WERI-Rb-1 (cell line): Measurements from ENCODE around the gene DCP1A.
"Not testable (repeated sequence)": the region's sequence is repeated elsewhere in the genome, so short reads cannot be mapped to it uniquely, and the experiment has no call there.

Source experiments
- DNase-seq: peaks from one replicate; pipeline ENCODE4 v3.0.0-alpha.2; 2020
- H3K27ac ChIP-seq: fragments of 250-450 bp; sonication (Bioruptor Pico); 2 replicates; pipeline ENCODE4 v1.5.1; 2020; ENCODE audit warnings: mild to moderate bottlenecking, moderate library complexity
- H3K27me3 ChIP-seq: fragments of 250-450 bp; sonication (Bioruptor Pico); 2 replicates; pipeline ENCODE4 v1.5.1; 2021; ENCODE audit warnings: mild to moderate bottlenecking, low read depth, moderate library complexity; ENCODE audit not compliant: insufficient read depth, severe bottlenecking
- H3K36me3 ChIP-seq: fragments of 250-450 bp; sonication (Bioruptor Pico); 2 replicates; pipeline ENCODE4 v1.5.1; 2020; ENCODE audit warnings: mild to moderate bottlenecking, moderate library complexity
- H3K4me3 ChIP-seq: 2 replicates; pipeline ENCODE4 v1.5.1; 2011; ENCODE audit warnings: low read depth, mild to moderate bottlenecking, control low read depth, low read length
- H3K9me3 ChIP-seq: fragments of 250-450 bp; sonication (Bioruptor Pico); 2 replicates; pipeline ENCODE4 v1.5.1; 2021; ENCODE audit warnings: mild to moderate bottlenecking, moderate library complexity; ENCODE audit not compliant: severe bottlenecking
- TF ChIP-seq, protein P1 (sequence below): IDR thresholded peaks from 2 replicates; pipeline ENCODE4 v1.5.1; 2011; ENCODE audit warnings: low read depth, mild to moderate bottlenecking, control low read depth, inconsistent platforms, low read length

DCP1A gene

GRCh38 chr3:53354945-53355498 lies 7.7 kb upstream of the DCP1A start:
- H3K36me3 ChIP-seq, result no peaks in the 10 kb centered on the region
- no peaks in the 10 kb centered on the region for H3K9me3 ChIP-seq
- DNase-seq, result no peak
- H3K4me3 ChIP-seq, result no peak overlapping the region
- TF ChIP-seq, protein P1, sequence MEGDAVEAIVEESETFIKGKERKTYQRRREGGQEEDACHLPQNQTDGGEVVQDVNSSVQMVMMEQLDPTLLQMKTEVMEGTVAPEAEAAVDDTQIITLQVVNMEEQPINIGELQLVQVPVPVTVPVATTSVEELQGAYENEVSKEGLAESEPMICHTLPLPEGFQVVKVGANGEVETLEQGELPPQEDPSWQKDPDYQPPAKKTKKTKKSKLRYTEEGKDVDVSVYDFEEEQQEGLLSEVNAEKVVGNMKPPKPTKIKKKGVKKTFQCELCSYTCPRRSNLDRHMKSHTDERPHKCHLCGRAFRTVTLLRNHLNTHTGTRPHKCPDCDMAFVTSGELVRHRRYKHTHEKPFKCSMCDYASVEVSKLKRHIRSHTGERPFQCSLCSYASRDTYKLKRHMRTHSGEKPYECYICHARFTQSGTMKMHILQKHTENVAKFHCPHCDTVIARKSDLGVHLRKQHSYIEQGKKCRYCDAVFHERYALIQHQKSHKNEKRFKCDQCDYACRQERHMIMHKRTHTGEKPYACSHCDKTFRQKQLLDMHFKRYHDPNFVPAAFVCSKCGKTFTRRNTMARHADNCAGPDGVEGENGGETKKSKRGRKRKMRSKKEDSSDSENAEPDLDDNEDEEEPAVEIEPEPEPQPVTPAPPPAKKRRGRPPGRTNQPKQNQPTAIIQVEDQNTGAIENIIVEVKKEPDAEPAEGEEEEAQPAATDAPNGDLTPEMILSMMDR, result no peak
- H3K27ac ChIP-seq, result no peak overlapping the region
- no peaks in the 10 kb centered on the region for H3K27me3 ChIP-seq

DNA sequence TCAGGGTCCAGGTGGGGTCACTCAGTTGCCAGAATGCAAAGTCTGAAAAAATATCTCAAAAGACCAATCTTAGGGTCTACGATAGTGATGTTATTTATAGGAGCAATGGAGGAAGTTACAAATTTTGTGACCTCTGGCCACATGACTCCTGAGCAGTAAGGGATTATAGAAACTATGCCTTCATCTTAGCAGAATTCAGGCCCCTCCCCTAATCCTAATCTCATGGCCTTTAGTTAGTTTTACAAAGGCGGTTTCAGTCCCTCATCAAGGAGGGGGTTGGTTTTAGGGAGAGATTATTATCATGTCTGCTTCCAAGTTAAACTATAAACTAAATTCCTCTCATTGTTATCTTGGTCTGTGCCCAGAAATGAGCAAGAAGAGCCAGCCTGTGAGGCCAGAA lies 5.9 kb upstream of the DCP1A start:
- no peak for DNase-seq
- Histone ChIP-seq H3K36me3 (no peaks in the 10 kb centered on the region), H3K4me3 (no peak overlapping the region), H3K27me3 (no peaks in the 10 kb centered on the region), H3K9me3 (no peaks in the 10 kb centered on the region), H3K27ac (no peak overlapping the region)
- TF ChIP-seq, protein P1, result no peak

GRCh38 chr3:53350652-53351051 lies 3.3 kb upstream of the DCP1A start:
- Histone ChIP-seq H3K27ac (peak overlapping the region; percentile 22; the same call in 1 of the 2 replicates), H3K27me3 (no peaks in the 10 kb centered on the region), H3K4me3 (no peak overlapping the region), H3K9me3 (no peaks in the 10 kb centered on the region), H3K36me3 (no peaks in the 10 kb centered on the region)
- DNase-seq, result peak; percentile 37
- TF ChIP-seq, protein P1, result peak; percentile 31; the same call in 1 of the 2 replicates

- H3K27me3 ChIP-seq, DNase-seq, H3K36me3 ChIP-seq, H3K9me3 ChIP-seq: not testable (repeated sequence)
- Histone ChIP-seq H3K27ac (peak overlapping the region; percentile 80), H3K4me3 (peak overlapping the region; percentile 94)
Measured at GRCh38 chr3:53348118-53348517, 775 bp upstream of the DCP1A start.

DNA sequence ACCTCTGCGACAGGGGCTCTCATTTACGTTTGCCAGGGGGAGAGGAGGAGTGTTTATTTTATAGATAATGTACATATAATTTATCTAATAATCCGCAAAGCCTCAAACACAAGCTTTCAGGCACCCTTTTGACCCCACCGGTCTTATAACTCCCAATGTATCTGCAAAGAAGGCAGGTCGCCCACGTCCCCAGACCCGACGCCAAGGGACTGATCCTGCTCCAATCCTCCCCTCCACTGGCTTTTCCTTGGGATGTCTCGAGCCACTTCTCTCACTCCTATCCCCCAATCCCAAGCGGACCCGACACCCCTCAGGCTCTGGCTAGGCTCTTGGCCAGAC lies 452 bp downstream of the DCP1A start:
- Histone ChIP-seq H3K4me3 (peak overlapping the region; percentile 94), H3K9me3 (no peaks in the 10 kb centered on the region), H3K27me3 (no peaks in the 10 kb centered on the region), H3K36me3 (peaks cover 21% of the 10 kb centered on the region), H3K27ac (peak overlapping the region; percentile 80)
- DNase-seq, result no peak
- TF ChIP-seq, protein P1, result no peak

DNA sequence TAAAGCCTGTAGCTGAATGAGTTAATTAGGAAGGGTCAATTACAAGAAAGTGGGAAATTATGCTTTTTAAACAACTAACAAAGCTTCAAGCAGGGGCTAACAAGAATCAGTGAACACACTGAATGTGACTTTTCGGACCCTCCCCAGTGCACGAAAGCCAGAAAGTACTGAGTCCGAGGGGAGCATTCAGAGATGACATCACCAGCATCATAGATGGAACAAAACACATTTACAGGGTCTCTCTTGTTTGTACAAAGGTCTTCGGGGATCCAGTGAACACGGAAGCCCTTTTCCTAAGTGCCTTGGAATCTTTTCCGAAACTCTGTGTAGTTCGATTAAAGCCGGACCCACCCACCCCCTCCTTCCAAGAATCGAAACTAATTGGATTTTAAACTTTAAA lies 829 bp downstream of the DCP1A start:
- Histone ChIP-seq H3K27me3 (no peaks in the 10 kb centered on the region), H3K36me3 (peaks cover 25% of the 10 kb centered on the region), H3K9me3 (no peaks in the 10 kb centered on the region), H3K4me3 (peak overlapping the region; percentile 94), H3K27ac (peak overlapping the region; percentile 80)
- TF ChIP-seq, protein P1, result no peak
- DNase-seq, result no peak
